Small intestine (tissue), 16 donors: ENCODE results near the gene RMDN3. TPM values are rescaled to one million over a fixed set of nuclear protein-coding genes. Genes with fewer than 3 reads are reported as not detected.
A peak's percentile ranks its signal among the peaks of the same experiment; 100 is the strongest.

Source experiments
- DNase-seq, 2 donors: peaks; one replicate each; pipeline versions ENCODE4 v3.0.0 to v3.0.0-alpha.2; 2013
- FAIRE-seq: peaks from 2 replicates; lab custom pipeline; 2012; peaks lifted over from hg19 to GRCh38; lab: Jason Lieb, UNC
- H3K27ac ChIP-seq, 3 donors: one replicate each; pipeline ENCODE4 v1.5.1; 2013; ENCODE audit warnings: low read length in 2 of 3, mild to moderate bottlenecking in 2 of 3, control low read depth in 1 of 3, inconsistent platforms in 1 of 3, low read depth in 1 of 3, moderate library complexity in 1 of 3
- H3K27me3 ChIP-seq, 3 donors: one replicate each; pipeline ENCODE4 v1.6.1; 2013; ENCODE audit warnings: low read length in 3 of 3, inconsistent platforms in 1 of 3; ENCODE audit not compliant: control insufficient read depth in 3 of 3, insufficient read depth in 3 of 3
- H3K36me3 ChIP-seq, 3 donors: one replicate each; pipeline ENCODE4 v1.6.1; 2013; ENCODE audit warnings: low read length in 3 of 3, inconsistent platforms in 1 of 3, low read depth in 1 of 3, mild to moderate bottlenecking in 1 of 3, moderate library complexity in 1 of 3; ENCODE audit not compliant: control insufficient read depth in 3 of 3, insufficient read depth in 2 of 3
- H3K4me1 ChIP-seq, 3 donors: one replicate each; pipeline ENCODE4 v1.6.1; 2013; ENCODE audit warnings: low read length in 2 of 3, inconsistent platforms in 1 of 3, low read depth in 1 of 3, mild to moderate bottlenecking in 1 of 3, moderate library complexity in 1 of 3; ENCODE audit not compliant: control insufficient read depth in 3 of 3, insufficient read depth in 2 of 3
- H3K4me3 ChIP-seq, 3 donors: one replicate each; pipeline ENCODE4 v1.5.1; 2013; ENCODE audit warnings: low read length in 3 of 3, control low read depth in 1 of 3, inconsistent platforms in 1 of 3, low read depth in 1 of 3, mild to moderate bottlenecking in 1 of 3, moderate library complexity in 1 of 3
- H3K9me3 ChIP-seq, 2 donors: one replicate each; pipeline ENCODE4 v1.6.1; 2013; ENCODE audit warnings: low read depth in 1 of 2, low read length in 1 of 2; ENCODE audit not compliant: control insufficient read depth in 2 of 2, insufficient read depth in 1 of 2
- WGBS, 3 donors: extraction: QIAGEN DNeasy Blood & Tissue Kit; methylation state at CpG; one replicate each; pipeline ENCODE4 v1.1.7; 2013; 5-methylcytosine and 5-hydroxymethylcytosine counted together
- long read RNA-seq, 10 donors: transcript quantifications; one replicate each; lab custom pipeline, GENCODE V29; 2026
- polyA plus RNA-seq, 4 donors: library from polyadenylated mRNA; stranded (reverse) in 3 of 4; unstranded in 1 of 4; fragments of 200-250 nt in 3 of 4; fragments of 120-200 nt in 1 of 4; gene quantifications; one replicate each; pipeline versions ENCODE4 v1.2.1 to v1.2.3, GENCODE V29; 2013
- donor health status: healthy with polysubstance abuse.
- donor health status: control.
- donor health status: control.
- donor health status: Bipolar disorder and iron deficiency.
- donor health status: healthy.

The RMDN3 gene, protein sequence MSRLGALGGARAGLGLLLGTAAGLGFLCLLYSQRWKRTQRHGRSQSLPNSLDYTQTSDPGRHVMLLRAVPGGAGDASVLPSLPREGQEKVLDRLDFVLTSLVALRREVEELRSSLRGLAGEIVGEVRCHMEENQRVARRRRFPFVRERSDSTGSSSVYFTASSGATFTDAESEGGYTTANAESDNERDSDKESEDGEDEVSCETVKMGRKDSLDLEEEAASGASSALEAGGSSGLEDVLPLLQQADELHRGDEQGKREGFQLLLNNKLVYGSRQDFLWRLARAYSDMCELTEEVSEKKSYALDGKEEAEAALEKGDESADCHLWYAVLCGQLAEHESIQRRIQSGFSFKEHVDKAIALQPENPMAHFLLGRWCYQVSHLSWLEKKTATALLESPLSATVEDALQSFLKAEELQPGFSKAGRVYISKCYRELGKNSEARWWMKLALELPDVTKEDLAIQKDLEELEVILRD
- 10 to 100 TPM; 36.6 to 80.8 (median 68.2) TPM for polyA plus RNA-seq
- long read RNA-seq, donor 1: 0 reads
- long read RNA-seq, donor 2, transcript RMDN3-202 (13 exons, 2,251 nt): major isoform, 11 of 12 reads
- long read RNA-seq, donor 2, partial matches to known transcripts: 0 of 12 reads
- long read RNA-seq, donor 2, other reads (novel, unspliced or antisense): 0 of 12 reads
- long read RNA-seq, donor 3, partial matches to known transcripts: 0 of 3 reads
- long read RNA-seq, donor 3, other reads (novel, unspliced or antisense): 0 of 3 reads
- long read RNA-seq, donor 4: 0 reads
- long read RNA-seq, donor 5, partial matches to known transcripts: 0 of 1 reads
- long read RNA-seq, donor 5, other reads (novel, unspliced or antisense): 0 of 1 reads
- long read RNA-seq, donor 6, transcript RMDN3-202 (13 exons, 2,251 nt): major isoform, 13 of 20 reads
- long read RNA-seq, donor 6, partial matches to known transcripts: 0 of 20 reads
- long read RNA-seq, donor 6, other reads (novel, unspliced or antisense): 5 of 20 reads
- long read RNA-seq, donor 7, partial matches to known transcripts: 0 of 5 reads
- long read RNA-seq, donor 7, other reads (novel, unspliced or antisense): 0 of 5 reads
- long read RNA-seq, donor 8, partial matches to known transcripts: 0 of 4 reads
- long read RNA-seq, donor 8, other reads (novel, unspliced or antisense): 0 of 4 reads
- long read RNA-seq, donor 9, partial matches to known transcripts: 0 of 2 reads
- long read RNA-seq, donor 9, other reads (novel, unspliced or antisense): 0 of 2 reads
- long read RNA-seq, donor 10, transcript RMDN3-202 (13 exons, 2,251 nt): major isoform, 12 of 15 reads
- long read RNA-seq, donor 10, partial matches to known transcripts: 0 of 15 reads
- long read RNA-seq, donor 10, other reads (novel, unspliced or antisense): 0 of 15 reads

DNA sequence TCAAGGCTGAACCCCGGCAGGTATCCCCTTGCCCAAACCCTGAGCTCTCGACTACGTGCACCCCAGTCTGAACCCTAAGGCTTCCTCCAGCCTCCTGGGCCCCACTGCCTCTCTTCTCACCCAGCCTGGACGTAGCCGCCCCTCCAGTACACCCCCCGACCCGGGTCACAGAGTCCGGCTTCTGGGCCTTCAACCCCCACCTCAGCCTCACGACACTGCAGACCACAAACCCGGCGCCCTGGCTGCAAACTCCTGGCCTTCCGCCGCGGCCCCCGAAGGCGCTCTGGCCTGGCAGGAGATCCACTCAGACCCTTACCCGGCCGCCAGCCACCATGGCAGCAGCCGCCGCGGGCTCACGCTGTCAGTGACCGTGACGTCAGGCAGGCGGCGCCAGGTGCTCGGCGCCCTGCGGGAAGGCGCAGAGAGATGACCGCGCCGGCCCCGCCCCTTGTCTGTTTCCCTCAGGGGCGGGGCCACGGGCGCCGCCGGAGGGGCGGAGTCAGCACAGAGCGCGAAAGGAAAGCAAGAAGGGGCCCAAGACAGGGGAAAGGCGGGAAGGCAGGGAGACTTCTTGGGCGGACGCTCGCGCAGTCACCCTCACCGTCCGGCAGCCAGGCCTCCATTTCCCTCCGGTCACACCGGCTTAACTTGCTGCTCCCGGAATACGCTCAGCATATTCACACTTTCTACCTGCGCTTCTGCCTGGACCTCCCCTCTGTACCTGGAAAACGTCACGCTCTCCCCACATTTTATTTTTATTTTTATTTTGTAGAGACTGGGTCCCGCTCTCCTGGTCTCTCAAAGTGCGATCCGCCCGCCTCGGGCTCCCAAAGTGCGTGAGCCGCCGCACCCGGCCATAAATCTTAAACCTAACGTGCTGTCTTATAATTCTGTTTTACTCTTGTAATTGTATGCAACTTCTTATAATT is at the start of gene RMDN3:
TSS of gene RMDN3 (minus strand) at position 372 of the 929 bp plus-strand sequence. CDS start 471 bp downstream, outside the sequence.
- Histone ChIP-seq H3K4me1 (peaks cover 2 to 41% (median 10%) of the 10 kb centered on the region in 3 donors), H3K9me3 (no peaks in the 10 kb centered on the region), H3K36me3 (peaks cover 0 to 23% (median 2%) of the 10 kb centered on the region in 3 donors), H3K4me3 (peak within 1 kb of the TSS; percentile 82 to 98 (median 96)), H3K27ac (peak within 1 kb of the TSS; percentile 90 to 97 (median 94)), H3K27me3 (no peaks in the 10 kb centered on the region)
- FAIRE-seq: no peak
- peak; percentile 91 to 99 for DNase-seq
- 0 to 1% (median 1%) methylated on average over 62 to 66 of the region's 66 CpGs for WGBS, 3 donors

DNA sequence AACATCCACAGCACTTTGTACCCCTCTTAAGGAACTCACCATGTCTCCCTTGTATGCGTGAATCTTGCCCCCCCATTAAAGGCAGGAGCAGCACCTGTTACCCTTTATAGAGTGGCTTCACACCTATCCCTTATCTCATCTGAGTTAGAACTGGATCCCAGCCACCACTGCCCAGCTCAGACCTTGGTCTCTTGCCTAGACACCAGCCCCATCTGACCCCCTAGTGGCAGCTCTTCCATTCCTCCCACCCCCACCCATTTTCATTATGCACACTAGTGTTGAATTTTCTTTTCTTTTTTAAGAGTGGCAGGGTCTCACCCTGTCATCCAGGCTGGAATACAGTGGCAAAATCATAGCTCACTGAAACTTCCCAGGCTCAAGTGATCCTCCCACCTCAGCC is 48.6 kb upstream of the RMDN3 start:
- Histone ChIP-seq H3K36me3 (peaks cover 0 to 26% (median 0%) of the 10 kb centered on the region in 3 donors), H3K4me3 (no peak overlapping the region)
- WGBS, 3 donors: 23 to 67% (median 41%) methylated on average over 1 of the region's 1 CpG

DNA sequence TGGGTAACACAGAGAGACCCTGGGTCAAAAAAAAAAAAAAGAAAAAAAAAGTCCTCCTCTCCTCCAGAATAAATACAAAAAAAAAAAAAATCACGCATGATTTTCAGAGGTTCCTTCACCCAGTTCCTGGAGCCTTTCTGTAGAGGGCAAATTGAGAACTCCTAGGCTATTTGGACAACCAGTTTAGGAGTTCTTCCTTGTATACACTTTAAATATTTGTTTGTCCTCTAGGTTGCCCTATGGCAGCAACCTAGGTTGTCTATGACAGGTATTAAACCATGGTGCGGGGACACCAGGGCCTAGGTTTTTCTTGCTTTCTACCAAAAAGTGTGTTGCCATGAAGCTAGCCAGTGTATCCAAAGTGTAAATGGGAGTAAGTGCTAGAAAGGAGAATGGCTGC is 48.0 kb upstream of the RMDN3 start:
- Histone ChIP-seq H3K4me1 (peaks cover 1 to 9% (median 3%) of the 10 kb centered on the region in 3 donors), H3K9me3 (no peaks in the 10 kb centered on the region), H3K4me3 (no peak overlapping the region), H3K27ac (no peak overlapping the region), H3K27me3 (no peaks in the 10 kb centered on the region), H3K36me3 (peaks cover 0 to 28% (median 0%) of the 10 kb centered on the region in 3 donors)
- WGBS, 3 donors: 86 to 97% (median 92%) methylated on average over 2 of the region's 2 CpGs
- DNase-seq (no peak), FAIRE-seq (no peak)

More for the DNA sequence above, 48.6 kb upstream of the RMDN3 start:
- peaks cover under 1 to 10% (median 6%) of the 10 kb centered on the region in 3 donors for H3K4me1 ChIP-seq
- no peak overlapping the region for H3K27ac ChIP-seq
- no peaks in the 10 kb centered on the region for H3K27me3 ChIP-seq
- no peaks in the 10 kb centered on the region for H3K9me3 ChIP-seq
- FAIRE-seq: no peak
- no peak for DNase-seq

DNA sequence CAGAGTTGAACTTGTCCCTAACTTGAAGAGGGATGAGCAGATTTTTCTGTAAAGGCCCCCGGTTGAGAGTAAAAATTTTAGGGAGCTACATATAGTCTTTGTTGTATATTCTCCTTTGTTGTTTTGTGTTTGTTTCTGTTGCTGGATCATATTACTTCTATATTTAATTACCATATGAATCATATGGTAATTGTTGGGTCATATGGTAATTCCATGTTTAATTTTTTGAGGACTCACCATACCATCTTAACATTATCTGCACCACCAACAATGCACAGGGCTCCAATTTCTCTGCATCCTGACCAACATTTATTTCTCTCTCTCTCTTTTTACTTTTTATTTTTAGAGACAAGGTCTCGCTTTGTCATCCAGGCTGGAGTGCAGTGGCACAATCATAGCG is 44.5 kb upstream of the RMDN3 start:
- WGBS, 3 donors: 92 to 96% (median 95%) methylated on average over 3 of the region's 3 CpGs
- FAIRE-seq (no peak), DNase-seq (no peak)
- Histone ChIP-seq H3K36me3 (peaks cover 0 to 28% (median 0%) of the 10 kb centered on the region in 3 donors), H3K9me3 (no peaks in the 10 kb centered on the region), H3K27me3 (no peaks in the 10 kb centered on the region), H3K4me3 (no peak overlapping the region), H3K4me1 (peaks cover 0 to 6% (median 3%) of the 10 kb centered on the region in 3 donors), H3K27ac (no peak overlapping the region)

DNA sequence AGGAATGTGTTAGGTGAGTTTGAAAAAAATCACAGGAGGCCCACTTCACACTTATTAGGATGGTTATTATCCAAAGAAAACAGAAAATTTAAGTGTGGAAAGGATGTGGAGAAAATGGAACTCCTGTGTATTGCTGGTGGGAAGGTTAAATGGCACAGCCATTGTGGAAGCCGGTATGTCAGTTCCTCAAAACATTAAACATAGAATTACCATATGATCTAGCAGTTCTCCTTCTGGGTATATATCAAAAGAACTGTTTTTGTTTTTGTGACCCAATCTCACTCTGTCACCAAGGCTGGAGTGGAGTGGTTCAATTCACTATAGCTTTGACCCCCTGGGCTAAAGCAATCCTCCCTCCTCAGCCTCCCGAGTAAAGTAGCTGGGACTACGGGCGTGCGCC is 41.5 kb upstream of the RMDN3 start:
- Histone ChIP-seq H3K36me3 (peaks cover 0 to 22% (median 0%) of the 10 kb centered on the region in 3 donors), H3K4me3 (no peak overlapping the region), H3K4me1 (peaks cover 4 to 10% (median 9%) of the 10 kb centered on the region in 3 donors), H3K9me3 (peaks cover 0 to 4% of the 10 kb centered on the region in 2 donors), H3K27ac (peak overlapping the region in 2 of 3 donors; percentile 42 to 59), H3K27me3 (no peaks in the 10 kb centered on the region)
- no peak for DNase-seq
- no peak for FAIRE-seq
- WGBS, 3 donors: 94 to 99% (median 97%) methylated on average over 5 of the region's 5 CpGs

DNA sequence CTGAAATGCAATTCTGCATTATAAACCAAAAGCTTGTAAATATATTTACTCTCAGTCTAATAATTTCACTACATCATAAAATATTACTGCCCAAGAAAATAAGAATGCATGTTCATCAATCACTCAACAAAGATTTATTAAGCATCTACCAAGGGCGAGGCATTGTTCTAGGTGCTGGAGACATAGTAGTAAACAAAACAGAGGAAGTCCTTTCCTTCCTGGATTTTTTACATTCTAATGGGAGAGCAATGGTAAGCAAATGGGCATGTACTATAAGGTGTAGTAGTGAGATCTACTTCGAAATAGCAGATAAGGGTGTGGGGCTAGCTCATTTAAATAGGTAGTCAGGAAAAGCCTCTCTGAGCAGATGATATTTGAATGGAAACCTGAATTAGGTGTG is 41.0 kb upstream of the RMDN3 start:
- no peak for FAIRE-seq
- Histone ChIP-seq H3K36me3 (peaks cover 0 to 23% (median 0%) of the 10 kb centered on the region in 3 donors), H3K4me3 (no peak overlapping the region), H3K9me3 (peaks cover 0 to 4% of the 10 kb centered on the region in 2 donors), H3K27me3 (no peaks in the 10 kb centered on the region), H3K27ac (peak overlapping the region in 1 of 3 donors; percentile 59), H3K4me1 (peaks cover 4 to 10% (median 9%) of the 10 kb centered on the region in 3 donors)
- DNase-seq: peak in 1 of 2 donors; percentile 33
- WGBS, 3 donors: 66 to 79% (median 73%) methylated on average over 2 of the region's 2 CpGs
